Measurements from ENCODE around the gene LTB4R. TPM values are rescaled to one million over a fixed set of nuclear protein-coding genes. Genes with fewer than 3 reads are reported as not detected.
A peak's percentile ranks its signal among the peaks of the same experiment; 100 is the strongest.

LTB4R gene
- total RNA-seq, 1 experiment from 2014 or later, result 9.4 TPM

- TF ChIP-seq ZNF281 (CRISPR knock-in tag; IDR thresholded peaks at IDR 0.05), result no peak
- 0 out of 2 replicates have a peak, but pooled peaks have one; percentile 15 for TF ChIP-seq CTCF (IDR thresholded peaks at IDR 0.05)
- no peak for TF ChIP-seq ZNF317 (CRISPR knock-in tag; IDR thresholded peaks at IDR 0.05; ENCODE audit: borderline replicate concordance, low read depth)
- no peak for TF ChIP-seq GTF2I (CRISPR knock-in tag; conservative IDR thresholded peaks at IDR 0.05)
- TF ChIP-seq ZSCAN18 (CRISPR knock-in tag; IDR thresholded peaks at IDR 0.05), result no peak
- peak; percentile 86; the same call in 1 of the 2 replicates for TF ChIP-seq NFE2L1 (CRISPR knock-in tag; IDR thresholded peaks at IDR 0.05)
- no peak for TF ChIP-seq JUN (CRISPR knock-in tag; IDR thresholded peaks at IDR 0.05)
- no peak for TF ChIP-seq STAT6 (CRISPR knock-in tag; conservative IDR thresholded peaks at IDR 0.05; ENCODE audit: low read depth)
- TF ChIP-seq NFATC4 (CRISPR knock-in tag; IDR thresholded peaks at IDR 0.05), result no peak
- TF ChIP-seq NR3C1 (CRISPR knock-in tag; conservative IDR thresholded peaks at IDR 0.05; ENCODE audit: low read depth), result no peak
- TF ChIP-seq ZNF138 (CRISPR knock-in tag; conservative IDR thresholded peaks at IDR 0.05), result no peak
- TF ChIP-seq TCF7 (CRISPR knock-in tag; IDR thresholded peaks at IDR 0.05; ENCODE audit: low read depth), result 0 out of 2 replicates have a peak, but pooled peaks have one; percentile 67
- no peak for TF ChIP-seq JAZF1 (CRISPR knock-in tag; IDR thresholded peaks at IDR 0.05)
- peak; percentile 95 for TF ChIP-seq FOXP1 (CRISPR knock-in tag; IDR thresholded peaks at IDR 0.05; ENCODE audit: borderline replicate concordance)
- TF ChIP-seq E2F4 (CRISPR knock-in tag; IDR thresholded peaks at IDR 0.05; ENCODE audit: borderline replicate concordance, low read depth), result 0 out of 2 replicates have a peak, but pooled peaks have one; percentile 62
- TF ChIP-seq ATF2 (CRISPR knock-in tag; IDR thresholded peaks at IDR 0.05; ENCODE audit: borderline replicate concordance, low read depth), result peak; percentile 27; the same call in 1 of the 2 replicates
- TF ChIP-seq ZNF121 (CRISPR knock-in tag; IDR thresholded peaks at IDR 0.05), result no peak
- TF ChIP-seq ATF3 (CRISPR knock-in tag; conservative IDR thresholded peaks at IDR 0.05), result no peak
- no peak for TF ChIP-seq CREB1 (CRISPR knock-in tag; IDR thresholded peaks at IDR 0.05)
- TF ChIP-seq AFF4 (CRISPR knock-in tag; IDR thresholded peaks at IDR 0.05; ENCODE audit: borderline replicate concordance), result no peak
- TF ChIP-seq USF2 (CRISPR knock-in tag; IDR thresholded peaks at IDR 0.05), result peak; percentile 47; the same call in 1 of the 2 replicates
Observed at GRCh38 chr14:24271134-24271833, 40.0 kb upstream of the LTB4R start, which contains the start of gene RABGGTA (continued).

All from WTC11 (cell line).